Sigmoid colon (tissue), 7 donors: ENCODE data around the gene FILIP1L. TPM values are rescaled to one million over a fixed set of nuclear protein-coding genes. Genes with fewer than 3 reads are reported as not detected.

Source experiments
- DNase-seq: peaks from one replicate; pipeline ENCODE4 v3.0.0-alpha.2; 2019
- H3K27ac ChIP-seq, 4 donors: fragments of 200-600 bp; sonication (generic); one replicate each; pipeline ENCODE4 v1.5.1; 2016 to 2019; ENCODE audit warnings: mild to moderate bottlenecking in 1 of 4
- H3K27me3 ChIP-seq, 3 donors: fragments of 200-600 bp; sonication (generic); one replicate each; pipeline ENCODE4 v1.5.1; 2019; ENCODE audit warnings: mild to moderate bottlenecking in 1 of 3
- H3K36me3 ChIP-seq, 4 donors: fragments of 200-600 bp; sonication (generic); one replicate each; pipeline ENCODE4 v1.5.1; 2016 to 2019
- H3K4me1 ChIP-seq, 4 donors: fragments of 200-600 bp; sonication (generic); one replicate each; pipeline ENCODE4 v1.5.1; 2017 to 2019
- H3K4me3 ChIP-seq, 4 donors: fragments of 200-600 bp; sonication (generic); one replicate each; pipeline ENCODE4 v1.5.1; 2017 to 2019; ENCODE audit warnings: mild to moderate bottlenecking in 2 of 4, moderate library complexity in 1 of 4
- H3K9me3 ChIP-seq, 4 donors: fragments of 200-600 bp in 3 of 4; sonication (generic) in 3 of 4; one replicate each; pipeline versions ENCODE4 v1.5.1 to v1.6.1; 2013 to 2019
- EP300 ChIP-seq, 4 donors: sonication (generic); formaldehyde crosslinking; IDR thresholded peaks; one replicate each; pipeline ENCODE4 v1.6.1; 2017; ENCODE audit warnings: antibody characterized with exemption in 4 of 4
- POLR2A ChIP-seq, 2 donors: fragments of 450-650 bp; IDR thresholded peaks; one replicate each; pipeline ENCODE4 v1.6.1; 2016; ENCODE audit warnings: antibody characterized with exemption in 2 of 2, mild to moderate bottlenecking in 2 of 2, moderate library complexity in 2 of 2
- POLR2AphosphoS5 ChIP-seq, 4 donors: sonication (generic); formaldehyde crosslinking; IDR thresholded peaks; one replicate each; pipeline ENCODE4 v1.6.1; 2017; ENCODE audit warnings: antibody characterized with exemption in 4 of 4
- WGBS, 2 donors: extraction: QIAGEN DNeasy Blood & Tissue Kit; methylation state at CpG; one replicate each; pipeline ENCODE4 v1.1.7; 2013; 5-methylcytosine and 5-hydroxymethylcytosine counted together
- intact Hi-C: fragments of 100-400 bp; cut with DNase I; formaldehyde crosslinking; loops from one replicate; pipeline ENCODE4 v1.15.1; 2023
- polyA plus RNA-seq, 3 donors: library from polyadenylated mRNA; stranded (reverse); fragments of 200-250 nt; gene quantifications; one replicate each; pipeline ENCODE4 v1.2.3, GENCODE V29; 2013
- total RNA-seq, 4 donors: library from RNA; depleted of rRNA; stranded (reverse); fragments of >200 nt; gene quantifications; one replicate each; pipeline ENCODE4 v1.1.0, GENCODE V29; 2016
- TF ChIP-seq, protein P1 (sequence below), 4 experiments: fragments of 450-650 bp in 3 of 4; fragments of 200-600 bp in 1 of 4; IDR thresholded peaks; one replicate each; pipeline ENCODE4 v1.5.1; 2016 to 2019; ENCODE audit warnings: antibody characterized with exemption in 4 of 4, mild to moderate bottlenecking in 3 of 4, moderate library complexity in 2 of 4
- donor health status: healthy with polysubstance abuse.
- donor health status: Bipolar disorder and iron deficiency.
- donor health status: healthy.

Gene FILIP1L
- total and polyA plus RNA-seq, 7 donors, result 6.0 to 93.3 (median 42.5) TPM

DNA sequence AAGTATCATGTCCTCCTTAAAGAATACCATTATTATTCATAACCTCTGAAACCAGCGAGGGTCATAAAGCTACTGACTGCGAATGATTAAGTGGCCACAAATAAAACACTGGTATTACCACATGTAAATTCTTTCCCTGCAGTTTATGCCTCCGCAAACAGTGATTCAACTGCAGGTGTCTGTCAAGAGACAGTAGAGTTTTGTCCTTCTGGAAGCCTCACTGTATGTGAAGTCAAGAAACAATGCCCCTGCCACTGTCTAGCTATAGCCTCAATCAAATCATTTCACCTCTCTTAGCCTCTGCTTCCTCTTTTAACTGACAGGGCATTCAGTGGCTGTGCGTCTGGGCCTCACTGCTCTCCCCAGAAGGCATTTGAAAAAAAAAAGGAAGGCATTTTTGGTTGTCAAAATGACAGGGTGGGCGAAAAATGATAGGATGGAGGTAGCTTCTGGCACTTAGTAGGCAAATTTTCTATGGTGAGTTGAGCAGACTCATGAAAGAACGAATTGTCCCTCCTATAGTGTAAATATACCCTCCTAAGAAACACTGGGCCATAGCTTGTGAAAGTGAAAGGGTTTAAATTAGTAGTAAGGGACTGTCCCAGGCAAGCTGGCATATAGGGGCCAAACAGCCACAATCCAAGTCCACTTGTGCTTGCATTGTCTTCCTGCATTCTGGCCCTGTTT lies 66.7 kb downstream of the FILIP1L start:
- Histone ChIP-seq H3K9me3 (no peaks in the 10 kb centered on the region), H3K4me3 (peak overlapping the region in 2 of 4 donors; percentile 5 to 8), H3K27ac (peak overlapping the region; percentile 67 to 92 (median 89)), H3K36me3 (no peaks in the 10 kb centered on the region), H3K27me3 (no peaks in the 10 kb centered on the region), H3K4me1 (peaks cover 0 to 39% (median 33%) of the 10 kb centered on the region in 4 donors)
- DNase-seq, result no peak
- TF ChIP-seq POLR2A (IDR thresholded peaks at IDR 0.05) (no peak), EP300 (IDR thresholded peaks at IDR 0.05) (peak in 1 of 4 donors; percentile 28), POLR2AphosphoS5 (IDR thresholded peaks at IDR 0.05) (peak in 3 of 4 donors; percentile 17 to 41 (median 40))
- TF ChIP-seq, protein P1, sequence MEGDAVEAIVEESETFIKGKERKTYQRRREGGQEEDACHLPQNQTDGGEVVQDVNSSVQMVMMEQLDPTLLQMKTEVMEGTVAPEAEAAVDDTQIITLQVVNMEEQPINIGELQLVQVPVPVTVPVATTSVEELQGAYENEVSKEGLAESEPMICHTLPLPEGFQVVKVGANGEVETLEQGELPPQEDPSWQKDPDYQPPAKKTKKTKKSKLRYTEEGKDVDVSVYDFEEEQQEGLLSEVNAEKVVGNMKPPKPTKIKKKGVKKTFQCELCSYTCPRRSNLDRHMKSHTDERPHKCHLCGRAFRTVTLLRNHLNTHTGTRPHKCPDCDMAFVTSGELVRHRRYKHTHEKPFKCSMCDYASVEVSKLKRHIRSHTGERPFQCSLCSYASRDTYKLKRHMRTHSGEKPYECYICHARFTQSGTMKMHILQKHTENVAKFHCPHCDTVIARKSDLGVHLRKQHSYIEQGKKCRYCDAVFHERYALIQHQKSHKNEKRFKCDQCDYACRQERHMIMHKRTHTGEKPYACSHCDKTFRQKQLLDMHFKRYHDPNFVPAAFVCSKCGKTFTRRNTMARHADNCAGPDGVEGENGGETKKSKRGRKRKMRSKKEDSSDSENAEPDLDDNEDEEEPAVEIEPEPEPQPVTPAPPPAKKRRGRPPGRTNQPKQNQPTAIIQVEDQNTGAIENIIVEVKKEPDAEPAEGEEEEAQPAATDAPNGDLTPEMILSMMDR (IDR thresholded peaks at IDR 0.05), result no peak
- intact Hi-C loops, result no loop called here
- 10 to 33% methylated on average over 6 of the region's 6 CpGs for WGBS, 2 donors

DNA sequence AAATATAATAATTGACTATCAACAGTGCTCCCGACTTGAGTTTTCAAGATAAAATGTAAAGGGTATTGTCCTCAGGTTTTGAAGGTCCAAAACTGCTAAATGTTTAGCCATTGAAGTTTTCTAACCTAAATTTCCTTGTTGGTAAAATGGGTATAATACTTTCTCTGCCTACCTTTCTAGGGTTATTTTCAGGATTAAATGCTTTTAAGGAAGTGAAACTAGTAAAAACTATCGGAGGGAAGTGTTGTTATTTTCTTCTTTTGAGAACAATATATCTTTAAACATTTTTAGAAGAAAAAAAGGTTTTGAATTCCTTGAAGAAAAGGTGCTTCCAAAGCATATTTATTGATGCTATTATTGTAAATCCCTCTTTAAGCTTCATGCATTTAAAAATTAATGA lies 67.3 kb downstream of the FILIP1L start:
- TF ChIP-seq POLR2A (IDR thresholded peaks at IDR 0.05) (no peak), POLR2AphosphoS5 (IDR thresholded peaks at IDR 0.05) (no peak), EP300 (IDR thresholded peaks at IDR 0.05) (no peak)
- TF ChIP-seq, protein P1 (IDR thresholded peaks at IDR 0.05), result no peak
- no peak for DNase-seq
- no peaks in the 10 kb centered on the region for H3K9me3 ChIP-seq
- peak overlapping the region; percentile 67 to 92 (median 89) for H3K27ac ChIP-seq
- H3K27me3 ChIP-seq, result no peaks in the 10 kb centered on the region
- intact Hi-C loops, result no loop called here
- peaks cover 0 to 45% (median 39%) of the 10 kb centered on the region in 4 donors for H3K4me1 ChIP-seq
- H3K36me3 ChIP-seq, result no peaks in the 10 kb centered on the region
- 41 to 49% methylated on average over 2 of the region's 2 CpGs for WGBS, 2 donors
- no peak overlapping the region for H3K4me3 ChIP-seq

DNA sequence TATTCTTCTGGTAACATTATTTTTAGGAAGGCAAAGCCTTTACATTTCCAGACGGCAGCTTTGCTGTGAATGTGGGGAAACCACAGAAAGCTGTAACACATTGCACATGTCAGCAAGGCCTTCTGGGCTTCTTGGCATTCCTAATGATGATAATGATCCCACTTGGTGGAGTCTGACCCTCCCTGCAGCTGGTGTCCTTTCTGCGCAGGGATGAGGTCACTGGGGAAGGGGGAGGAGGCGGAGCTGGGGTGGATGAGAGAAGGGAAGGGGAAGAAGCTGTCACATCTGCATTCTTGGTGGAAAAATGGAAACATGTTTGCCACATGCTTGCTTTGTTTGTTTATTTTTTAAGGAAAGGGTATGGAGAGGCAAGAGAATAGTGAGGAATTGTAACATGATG lies 68.6 kb downstream of the FILIP1L start:
- H3K9me3 ChIP-seq, result no peaks in the 10 kb centered on the region
- H3K4me1 ChIP-seq, result peaks cover 0 to 56% (median 52%) of the 10 kb centered on the region in 4 donors
- peak; percentile 87 for DNase-seq
- 72 to 83% methylated on average over 3 of the region's 3 CpGs for WGBS, 2 donors
- H3K36me3 ChIP-seq, result no peaks in the 10 kb centered on the region
- H3K27ac ChIP-seq, result peak overlapping the region; percentile 67 to 92 (median 89)
- no peak overlapping the region for H3K4me3 ChIP-seq
- TF ChIP-seq POLR2AphosphoS5 (IDR thresholded peaks at IDR 0.05) (peak in 3 of 4 donors; percentile 7 to 67 (median 18)), EP300 (IDR thresholded peaks at IDR 0.05) (no peak), POLR2A (IDR thresholded peaks at IDR 0.05) (no peak)
- TF ChIP-seq, protein P1 (IDR thresholded peaks at IDR 0.05), result no peak
- intact Hi-C loops, result no loop called here
- H3K27me3 ChIP-seq, result no peaks in the 10 kb centered on the region

DNA sequence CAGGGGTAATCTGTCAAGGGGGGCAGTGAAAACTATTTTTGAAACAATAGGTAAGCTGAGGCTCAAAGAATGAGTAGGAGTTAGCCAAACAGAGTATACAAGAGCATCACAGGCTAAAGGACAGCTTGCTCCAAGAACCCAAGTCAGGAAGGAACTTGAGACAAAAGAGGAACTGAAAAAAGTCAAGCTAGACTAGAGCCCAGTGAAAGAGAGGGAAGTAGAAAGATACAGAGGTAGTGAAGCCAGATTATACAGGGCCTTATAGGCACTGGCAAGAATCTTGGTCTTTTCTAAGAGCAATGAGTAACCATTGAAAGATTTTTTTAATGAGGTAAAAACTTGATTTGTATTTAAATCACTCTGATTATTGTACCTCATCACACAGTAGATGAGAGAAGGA lies 69.9 kb downstream of the FILIP1L start:
- no peaks in the 10 kb centered on the region for H3K27me3 ChIP-seq
- TF ChIP-seq POLR2AphosphoS5 (IDR thresholded peaks at IDR 0.05) (no peak), POLR2A (IDR thresholded peaks at IDR 0.05) (no peak), EP300 (IDR thresholded peaks at IDR 0.05) (peak in 1 of 4 donors; percentile 16)
- TF ChIP-seq, protein P1 (IDR thresholded peaks at IDR 0.05), result no peak
- no peaks in the 10 kb centered on the region for H3K9me3 ChIP-seq
- intact Hi-C loops, result loop anchor here (5.0 kb wide), 3 partner anchors 82 to 182 kb away; no protein-coding TSS in a partner anchor
- H3K36me3 ChIP-seq, result no peaks in the 10 kb centered on the region
- peak overlapping the region; percentile 20 to 92 (median 89) for H3K27ac ChIP-seq
- H3K4me1 ChIP-seq, result peaks cover 0 to 69% (median 61%) of the 10 kb centered on the region in 4 donors
- no peak overlapping the region for H3K4me3 ChIP-seq
- DNase-seq, result no peak
